BLaER1 (cell line): ENCODE measurements around the gene SH2D4B.

Experiments used
- H3K27ac ChIP-seq: shearing (Covaris generic); formaldehyde crosslinking; 2 replicates; pipeline ENCODE4 v1.8.1; 2022
- H3K27me3 ChIP-seq: shearing (Covaris generic); formaldehyde crosslinking; 2 replicates; pipeline ENCODE4 v1.8.1; 2022
- H3K36me3 ChIP-seq: shearing (Covaris generic); formaldehyde crosslinking; 2 replicates; pipeline ENCODE4 v1.8.1; 2022
- H3K4me1 ChIP-seq: shearing (Covaris generic); formaldehyde crosslinking; 2 replicates; pipeline ENCODE4 v1.8.1; 2022
- H3K4me2 ChIP-seq: shearing (Covaris generic); formaldehyde crosslinking; 2 replicates; pipeline ENCODE4 v1.8.1; 2022
- H3K4me3 ChIP-seq: shearing (Covaris generic); formaldehyde crosslinking; 2 replicates; pipeline ENCODE4 v1.8.1; 2022
- H3K9ac ChIP-seq: shearing (Covaris generic); formaldehyde crosslinking; 2 replicates; pipeline ENCODE4 v1.8.1; 2022
- H3K9me3 ChIP-seq: shearing (Covaris generic); formaldehyde crosslinking; 2 replicates; pipeline ENCODE4 v1.8.1; 2022
- H4K20me1 ChIP-seq: shearing (Covaris generic); formaldehyde crosslinking; 2 replicates; pipeline ENCODE4 v1.8.1; 2022
- Cebpa-rat ChIP-seq: shearing (Covaris generic); IDR thresholded peaks from 2 replicates; pipeline ENCODE4 v1.8.1; 2022

The SH2D4B gene

GRCh38 chr10:80537736-80538480, at the start of gene SH2D4B:
TSS of gene SH2D4B (plus strand) at chr10:80537902. CDS start at chr10:80538332, 430 bp downstream.
- peaks cover 48% of the 10 kb centered on the region for H3K4me1 ChIP-seq
- peak within 1 kb of the TSS; percentile 98 for H3K9ac ChIP-seq
- H3K27ac ChIP-seq, result peak within 1 kb of the TSS; percentile 100
- no peaks in the 10 kb centered on the region for H4K20me1 ChIP-seq
- peak within 1 kb of the TSS; percentile 97 for H3K4me2 ChIP-seq
- H3K4me3 ChIP-seq, result peak within 1 kb of the TSS; percentile 79
- H3K36me3 ChIP-seq, result peaks cover 6% of the 10 kb centered on the region
- TF ChIP-seq Cebpa-rat, result no peak
- no peaks in the 10 kb centered on the region for H3K27me3 ChIP-seq
- peaks cover 1% of the 10 kb centered on the region; the same call in 1 of the 2 replicates for H3K9me3 ChIP-seq

DNA sequence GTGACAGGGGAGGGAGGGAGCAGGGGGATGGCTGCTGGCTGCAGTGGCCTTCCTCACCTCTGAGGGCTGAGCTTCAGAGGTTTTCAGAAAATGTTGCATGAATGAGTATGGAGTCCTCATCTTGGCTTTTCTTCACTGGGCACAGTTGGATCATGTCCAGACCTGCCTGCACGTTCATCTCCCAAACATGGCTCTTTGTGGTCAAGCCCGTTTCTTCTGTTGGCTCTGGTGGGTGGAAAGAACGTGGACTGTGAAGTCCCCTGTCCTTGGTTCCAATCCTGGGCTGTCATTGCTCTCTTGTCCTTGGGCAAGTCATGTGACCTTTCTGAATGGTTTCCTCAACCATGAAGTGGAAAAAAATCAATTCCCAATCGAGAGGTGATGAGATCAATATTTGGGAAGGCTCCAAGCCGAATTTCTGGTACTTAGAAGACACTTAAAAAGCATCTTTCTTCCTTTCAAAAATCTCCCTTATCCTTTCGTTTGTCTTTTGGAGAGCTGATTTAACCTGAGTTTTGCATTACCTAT, 49.1 kb upstream of the SH2D4B start:
- Histone ChIP-seq H3K9ac (no peak overlapping the region; the same call in 1 of the 2 replicates), H3K4me2 (peak overlapping the region; percentile 76), H3K27me3 (no peaks in the 10 kb centered on the region), H3K9me3 (no peaks in the 10 kb centered on the region), H3K36me3 (peaks cover 55% of the 10 kb centered on the region), H3K4me1 (peaks cover 100% of the 10 kb centered on the region), H3K27ac (peak overlapping the region; percentile 51), H3K4me3 (no peak overlapping the region), H4K20me1 (peaks cover 100% of the 10 kb centered on the region)
- TF ChIP-seq Cebpa-rat, result no peak

DNA sequence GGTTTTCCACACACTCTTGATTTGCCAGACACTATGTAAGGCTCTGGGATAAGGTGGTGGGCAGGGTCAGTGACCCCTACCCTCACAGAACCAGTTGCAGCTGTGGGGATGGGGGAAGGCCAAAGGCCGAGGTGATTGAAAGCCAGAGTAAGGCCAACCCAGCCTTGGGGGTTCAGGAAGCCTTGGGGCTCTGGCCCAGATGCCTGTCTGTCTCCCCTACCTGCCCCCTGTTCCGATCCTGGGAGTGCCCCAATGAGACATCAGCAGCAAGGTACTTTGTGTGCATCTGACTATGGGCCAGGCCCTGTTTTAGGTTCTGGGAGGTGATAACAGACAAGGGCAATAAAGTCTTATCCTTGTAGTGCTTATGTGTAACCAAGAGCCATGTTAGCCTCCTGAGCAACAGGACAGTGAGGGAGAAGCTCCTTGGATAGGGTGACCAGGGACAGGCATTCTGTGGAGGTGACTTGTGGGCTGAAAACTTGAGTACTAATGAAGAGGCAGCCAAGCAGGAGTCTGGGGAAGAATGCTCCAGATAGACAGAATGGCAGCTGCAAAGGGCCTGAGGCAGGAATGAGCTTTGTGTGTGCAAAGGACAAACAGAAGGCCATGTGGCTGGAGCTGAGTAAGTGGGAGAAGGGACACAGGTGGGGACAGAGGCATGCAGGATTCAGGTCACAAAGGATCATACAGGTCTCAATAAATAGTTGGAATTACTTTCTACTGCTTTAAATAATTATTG, 48.2 kb upstream of the SH2D4B start:
- Histone ChIP-seq H3K27ac (peak overlapping the region; percentile 36; the same call in 1 of the 2 replicates), H3K9me3 (no peaks in the 10 kb centered on the region), H3K9ac (no peak overlapping the region), H3K4me3 (no peak overlapping the region), H4K20me1 (peaks cover 100% of the 10 kb centered on the region), H3K4me1 (peaks cover 100% of the 10 kb centered on the region), H3K27me3 (no peaks in the 10 kb centered on the region), H3K36me3 (peaks cover 63% of the 10 kb centered on the region), H3K4me2 (peak overlapping the region; percentile 76)
- no peak for TF ChIP-seq Cebpa-rat

DNA sequence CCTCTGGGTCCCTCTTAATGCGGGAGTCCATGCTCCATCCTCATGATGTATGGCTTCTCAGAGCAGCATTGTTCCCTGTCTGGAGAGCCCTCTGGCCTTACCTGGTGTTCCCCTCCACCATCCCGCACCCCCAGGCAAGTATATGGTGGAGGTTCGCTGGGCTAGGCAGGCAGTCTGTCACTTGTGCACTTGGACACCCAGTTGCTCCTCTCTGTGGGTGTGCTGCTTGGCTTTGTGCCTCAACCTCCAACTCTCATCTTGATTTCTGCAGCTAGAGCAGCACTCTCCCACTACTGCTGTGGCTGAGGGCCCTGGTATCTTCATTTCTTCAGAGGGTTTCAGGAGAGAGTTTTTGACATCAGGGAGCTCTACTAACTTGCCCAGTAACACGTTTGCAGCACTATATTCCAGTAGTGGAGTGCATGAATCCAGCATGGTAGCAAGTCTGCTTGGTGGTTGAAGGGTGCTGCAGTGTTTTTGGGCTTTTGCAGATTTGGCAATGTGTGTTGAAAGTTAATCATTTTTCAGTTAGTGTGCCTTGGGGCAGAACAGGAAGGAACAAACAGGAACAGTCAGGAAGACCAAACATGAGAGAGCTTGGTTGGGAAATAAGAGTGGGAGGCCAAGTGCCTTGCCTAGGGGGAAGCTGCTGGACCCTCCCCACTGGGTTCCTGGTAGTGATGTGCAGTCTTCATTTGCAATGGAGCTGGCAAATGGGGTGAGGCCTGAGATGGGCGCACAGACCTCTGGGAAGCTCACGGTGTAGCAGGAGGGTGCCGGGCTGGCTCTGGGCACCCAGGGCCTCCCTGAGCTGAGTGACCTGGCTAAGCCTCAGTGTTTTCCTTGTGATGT, 46.2 kb upstream of the SH2D4B start:
- peak overlapping the region; percentile 36; the same call in 1 of the 2 replicates for H3K4me3 ChIP-seq
- peaks cover 13% of the 10 kb centered on the region for H3K9me3 ChIP-seq
- H3K27ac ChIP-seq, result peak overlapping the region; percentile 54
- H4K20me1 ChIP-seq, result peaks cover 95% of the 10 kb centered on the region
- peak overlapping the region; percentile 76 for H3K4me2 ChIP-seq
- no peaks in the 10 kb centered on the region for H3K27me3 ChIP-seq
- H3K4me1 ChIP-seq, result peaks cover 91% of the 10 kb centered on the region
- H3K36me3 ChIP-seq, result peaks cover 76% of the 10 kb centered on the region
- H3K9ac ChIP-seq, result 0 out of 2 replicates have a peak overlapping the region, but pooled peaks have one; percentile 12
- TF ChIP-seq Cebpa-rat, result no peak

- Histone ChIP-seq H3K27ac (no peak overlapping the region), H3K4me2 (peak overlapping the region; percentile 76), H4K20me1 (peaks cover 95% of the 10 kb centered on the region), H3K4me1 (peaks cover 89% of the 10 kb centered on the region), H3K4me3 (no peak overlapping the region; the same call in 1 of the 2 replicates), H3K27me3 (no peaks in the 10 kb centered on the region), H3K36me3 (peaks cover 81% of the 10 kb centered on the region), H3K9ac (no peak overlapping the region), H3K9me3 (peaks cover 17% of the 10 kb centered on the region)
- TF ChIP-seq Cebpa-rat, result no peak
These were observed 44.7 kb upstream of the SH2D4B start for GRCh38 chr10:80492848-80493521.

DNA sequence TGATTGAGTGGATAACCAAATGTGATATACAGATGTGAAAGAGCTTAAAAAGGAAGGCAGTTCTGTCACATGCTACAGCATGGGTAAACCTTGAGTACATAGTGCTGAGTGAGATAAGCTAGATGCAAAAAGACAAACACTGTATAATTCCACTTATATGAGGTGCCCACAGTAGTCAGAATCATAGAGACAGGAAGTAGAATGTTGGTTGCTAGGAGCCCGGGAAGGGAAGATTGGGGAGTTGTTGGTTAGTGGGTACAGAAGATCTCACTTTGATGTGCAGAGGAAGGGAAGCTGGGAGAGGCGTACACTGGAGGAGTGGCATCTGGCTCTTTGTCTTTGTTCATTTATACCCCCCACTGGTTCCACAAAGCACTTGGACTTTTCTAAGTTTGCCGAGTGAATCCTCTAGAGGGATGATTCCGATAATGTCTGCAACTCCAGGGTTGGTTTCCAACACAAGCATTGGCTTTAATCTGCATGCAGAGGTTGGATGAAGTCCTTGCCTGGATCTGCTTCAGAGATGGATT, 44.1 kb upstream of the SH2D4B start:
- Histone ChIP-seq H4K20me1 (peaks cover 95% of the 10 kb centered on the region), H3K9me3 (peaks cover 17% of the 10 kb centered on the region), H3K4me2 (peak overlapping the region; percentile 76), H3K27me3 (no peaks in the 10 kb centered on the region), H3K4me3 (no peak overlapping the region; the same call in 1 of the 2 replicates), H3K9ac (peak overlapping the region; percentile 36; the same call in 1 of the 2 replicates), H3K27ac (peak overlapping the region; percentile 40; the same call in 1 of the 2 replicates), H3K36me3 (peaks cover 75% of the 10 kb centered on the region), H3K4me1 (peaks cover 89% of the 10 kb centered on the region)
- no peak for TF ChIP-seq Cebpa-rat

- Histone ChIP-seq H3K4me1 (peaks cover 89% of the 10 kb centered on the region), H4K20me1 (peaks cover 89% of the 10 kb centered on the region)
These were observed 41.0 kb upstream of the SH2D4B start for GRCh38 chr10:80496555-80497172.

More at GRCh38 chr10:80496555-80497172, 41.0 kb upstream of the SH2D4B start:
- 0 out of 2 replicates have a peak overlapping the region, but pooled peaks have one; percentile 84 for H3K27ac ChIP-seq
- no peak overlapping the region for H3K4me3 ChIP-seq
- no peak overlapping the region for H3K9ac ChIP-seq
- H3K27me3 ChIP-seq, result no peaks in the 10 kb centered on the region
- peaks cover 17% of the 10 kb centered on the region for H3K9me3 ChIP-seq
- H3K4me2 ChIP-seq, result peak overlapping the region; percentile 90
- H3K36me3 ChIP-seq, result peaks cover 54% of the 10 kb centered on the region
- no peak for TF ChIP-seq Cebpa-rat
